Liver (tissue), 3 donors: ENCODE results near the gene MICU2.

ENCODE experiments used
- CTCF ChIP-seq: fragments of 150-350 bp; IDR thresholded peaks from 2 replicates; pipeline ENCODE4 v1.5.1; 2017; ENCODE audit warnings: improper control_type of control experiment, low read depth, low read length; ENCODE audit not compliant: missing input control
- FOXA1 ChIP-seq: IDR thresholded peaks from 2 replicates; pipeline ENCODE4 v1.6.1; 2016; ENCODE audit warnings: antibody characterized with exemption
- GABPA ChIP-seq, 2 donors: IDR thresholded peaks in 1 of 2; conservative IDR thresholded peaks in 1 of 2; 2 replicates each; pipeline ENCODE4 v1.6.1; 2016; ENCODE audit warnings: antibody characterized with exemption in 2 of 2, mild to moderate bottlenecking in 1 of 2, moderate library complexity in 1 of 2
- HNF4A ChIP-seq, 2 donors: conservative IDR thresholded peaks; 2 replicates each; pipeline ENCODE4 v1.6.1; 2016; ENCODE audit warnings: antibody characterized with exemption in 2 of 2, mild to moderate bottlenecking in 2 of 2
- HNF4G ChIP-seq: IDR thresholded peaks from 2 replicates; pipeline ENCODE4 v1.6.1; 2016; ENCODE audit warnings: antibody characterized with exemption
- MAX ChIP-seq: IDR thresholded peaks from 2 replicates; pipeline ENCODE4 v1.6.1; 2016; ENCODE audit warnings: antibody characterized with exemption
- RAD21 ChIP-seq, 2 donors: IDR thresholded peaks; 2 replicates each; pipeline ENCODE4 v1.6.1; 2016; ENCODE audit warnings: antibody characterized with exemption in 2 of 2, mild to moderate bottlenecking in 2 of 2
- YY1 ChIP-seq: IDR thresholded peaks from 2 replicates; pipeline ENCODE4 v1.6.1; 2016; ENCODE audit warnings: antibody characterized with exemption, mild to moderate bottlenecking
- donor health status: healthy.
- donor health status: healthy.

- no peak for TF ChIP-seq CTCF
- no peak for TF ChIP-seq YY1
- no peak for TF ChIP-seq RAD21 (IDR thresholded peaks at IDR 0.05)
- no peak for TF ChIP-seq MAX
- TF ChIP-seq GABPA (IDR thresholded peaks at IDR 0.05 in 1 of 2, conservative IDR thresholded peaks at IDR 0.05 in 1 of 2), result no peak
- TF ChIP-seq FOXA1, result no peak
- TF ChIP-seq HNF4A (conservative IDR thresholded peaks at IDR 0.05), result no peak
- TF ChIP-seq HNF4G, result no peak
Observed at GRCh38 chr13:21550918-21551317, 53.1 kb downstream of the MICU2 start.
